ENCODE measurements around the gene HTR4.

- no peak for TF ChIP-seq CTCF (IDR thresholded peaks at IDR 0.05 in 2 of 3, conservative IDR thresholded peaks at IDR 0.05 in 1 of 3; ENCODE audit: borderline replicate concordance in 1 of 3, insufficient read depth in 1 of 3, low read depth in 2 of 3, low read length in 2 of 3)
- no peak for TF ChIP-seq EZH2 (IDR thresholded peaks at IDR 0.05)
- no peak for TF ChIP-seq SP1 (IDR thresholded peaks at IDR 0.05; ENCODE audit: low read depth)
- TF ChIP-seq ZFX (IDR thresholded peaks at IDR 0.05), result no peak
- TF ChIP-seq ZBTB33 (IDR thresholded peaks at IDR 0.05; ENCODE audit: extremely low read depth, insufficient replicate concordance, low read length), result no peak
- TF ChIP-seq SIN3A (IDR thresholded peaks at IDR 0.05; ENCODE audit: low read depth), result no peak
Measured at GRCh38 chr5:148556835-148557234, 97.5 kb downstream of the HTR4 start.
